Fibroblast of lung (primary cell): ENCODE results near the gene FNDC10. TPM values are rescaled to one million over a fixed set of nuclear protein-coding genes. Genes with fewer than 3 reads are reported as not detected.
A peak's percentile ranks its signal among the peaks of the same experiment; 100 is the strongest.

Experiments
- DNase-seq, 2 donors: peaks; one replicate each; pipeline versions ENCODE4 v3.0.0 to v3.0.0-alpha.2; 2010; ENCODE audit warnings: low read depth in 2 of 2
- H2AFZ ChIP-seq: 2 replicates; pipeline ENCODE4 v1.5.1; 2012; ENCODE audit warnings: low read length, control low read depth, inconsistent platforms
- H3K27ac ChIP-seq: 2 replicates; pipeline ENCODE4 v1.5.1; 2011; ENCODE audit warnings: low read length, control low read depth; ENCODE audit not compliant: insufficient read depth
- H3K27me3 ChIP-seq: 2 replicates; pipeline ENCODE4 v1.5.1; 2011; ENCODE audit warnings: mild to moderate bottlenecking, low read length; ENCODE audit not compliant: control insufficient read depth, insufficient read depth
- H3K36me3 ChIP-seq: 2 replicates; pipeline ENCODE4 v1.5.1; 2011; ENCODE audit warnings: low read length; ENCODE audit not compliant: control insufficient read depth, insufficient read depth
- H3K4me1 ChIP-seq: 2 replicates; pipeline ENCODE4 v1.5.1; 2011; ENCODE audit warnings: low read length; ENCODE audit not compliant: control insufficient read depth, insufficient read depth; ENCODE audit errors: extremely low read depth
- H3K4me2 ChIP-seq: 2 replicates; pipeline ENCODE4 v1.5.1; 2011; ENCODE audit warnings: low read length, control low read depth; ENCODE audit not compliant: insufficient read depth; ENCODE audit errors: extremely low read depth
- H3K4me3 ChIP-seq, 4 experiments: fragments of 200-600 bp in 1 of 4; sonication (generic) in 1 of 4; replicated peaks in 1 of 4; 2 replicates each; pipeline ENCODE4 v1.5.1; 2011 to 2016; ENCODE audit warnings: low read length in 4 of 4, low read depth in 3 of 4, mild to moderate bottlenecking in 3 of 4, control low read depth in 2 of 4, inconsistent platforms in 1 of 4, mixed read lengths in 1 of 4; ENCODE audit not compliant: insufficient read depth in 1 of 4; ENCODE audit errors: control extremely low read depth in 1 of 4
- H3K79me2 ChIP-seq: 2 replicates; pipeline ENCODE4 v1.5.1; 2012; ENCODE audit warnings: mild to moderate bottlenecking, low read length, inconsistent platforms; ENCODE audit not compliant: control insufficient read depth, insufficient read depth
- H3K9ac ChIP-seq: 2 replicates; pipeline ENCODE4 v1.5.1; 2011; ENCODE audit warnings: mild to moderate bottlenecking, low read length, control low read depth; ENCODE audit not compliant: insufficient read depth
- H3K9me3 ChIP-seq: 2 replicates; pipeline ENCODE4 v1.5.1; 2012; ENCODE audit warnings: low read depth, low read length; ENCODE audit not compliant: control insufficient read depth, insufficient read depth
- H4K20me1 ChIP-seq: 2 replicates; pipeline ENCODE4 v1.5.1; 2011; ENCODE audit warnings: low read length; ENCODE audit not compliant: control insufficient read depth, insufficient read depth; ENCODE audit errors: extremely low read depth
- EZH2 ChIP-seq: IDR thresholded peaks from 2 replicates; pipeline ENCODE4 v1.5.1; 2012; ENCODE audit warnings: low read length, control low read depth, mild to moderate bottlenecking; ENCODE audit errors: missing control alignments
- polyA plus RNA-seq, 2 donors: library from polyadenylated mRNA; depleted of rRNA in 1 of 2; stranded (reverse) in 1 of 2; unstranded in 1 of 2; fragments of >200 nt; gene quantifications; 2 replicates each; pipeline ENCODE4 v1.2.1, GENCODE V29; 2011 to 2012; ENCODE audit warnings: missing spikeins in 1 of 2
- total RNA-seq: library from RNA; depleted of rRNA; stranded (reverse); fragments of >200 nt; gene quantifications from 2 replicates; pipeline ENCODE4 v1.2.1, GENCODE V29; 2014
- TF ChIP-seq, protein P1 (sequence below), 2 donors: IDR thresholded peaks in 1 of 2; conservative IDR thresholded peaks in 1 of 2; 1 replicate in 1 of 2; 2 replicates in 1 of 2; pipeline ENCODE4 v1.5.1; 2011 to 2012; ENCODE audit warnings: low read length in 2 of 2, control low read depth in 1 of 2, inconsistent platforms in 1 of 2, low read depth in 1 of 2, mild to moderate bottlenecking in 1 of 2

FNDC10 gene
- total and polyA plus RNA-seq, 2 donors (not counting 1 experiment from before 2014, with no cell fraction given), result 0.50 to 2.0 TPM

DNA sequence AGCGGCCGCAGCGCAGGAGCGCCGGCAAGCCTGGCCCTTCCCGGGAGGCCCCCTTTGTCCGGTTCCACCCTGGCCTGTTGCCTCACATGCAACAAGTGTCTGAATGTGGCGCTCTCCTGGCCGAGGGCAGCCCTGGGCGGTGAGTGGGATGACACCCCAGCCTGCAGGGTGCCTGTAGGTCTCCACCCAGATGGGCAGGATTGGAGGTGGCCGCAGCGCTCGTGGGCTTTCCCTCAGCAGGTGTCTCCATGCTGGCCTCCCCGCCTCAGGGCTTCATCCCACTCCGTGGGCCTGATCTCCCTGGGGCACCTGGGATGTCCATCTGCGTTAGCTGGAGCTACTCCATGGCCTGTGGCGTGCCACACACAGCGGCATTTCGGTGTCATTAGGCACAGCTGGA is 16.9 kb upstream of the FNDC10 start:
- TF ChIP-seq, protein P1, sequence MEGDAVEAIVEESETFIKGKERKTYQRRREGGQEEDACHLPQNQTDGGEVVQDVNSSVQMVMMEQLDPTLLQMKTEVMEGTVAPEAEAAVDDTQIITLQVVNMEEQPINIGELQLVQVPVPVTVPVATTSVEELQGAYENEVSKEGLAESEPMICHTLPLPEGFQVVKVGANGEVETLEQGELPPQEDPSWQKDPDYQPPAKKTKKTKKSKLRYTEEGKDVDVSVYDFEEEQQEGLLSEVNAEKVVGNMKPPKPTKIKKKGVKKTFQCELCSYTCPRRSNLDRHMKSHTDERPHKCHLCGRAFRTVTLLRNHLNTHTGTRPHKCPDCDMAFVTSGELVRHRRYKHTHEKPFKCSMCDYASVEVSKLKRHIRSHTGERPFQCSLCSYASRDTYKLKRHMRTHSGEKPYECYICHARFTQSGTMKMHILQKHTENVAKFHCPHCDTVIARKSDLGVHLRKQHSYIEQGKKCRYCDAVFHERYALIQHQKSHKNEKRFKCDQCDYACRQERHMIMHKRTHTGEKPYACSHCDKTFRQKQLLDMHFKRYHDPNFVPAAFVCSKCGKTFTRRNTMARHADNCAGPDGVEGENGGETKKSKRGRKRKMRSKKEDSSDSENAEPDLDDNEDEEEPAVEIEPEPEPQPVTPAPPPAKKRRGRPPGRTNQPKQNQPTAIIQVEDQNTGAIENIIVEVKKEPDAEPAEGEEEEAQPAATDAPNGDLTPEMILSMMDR (conservative IDR thresholded peaks at IDR 0.05 in 1 of 2, IDR thresholded peaks at IDR 0.05 in 1 of 2; ENCODE audit: low read depth in 1 of 2, low read length in 2 of 2), result no peak
- no peak for TF ChIP-seq EZH2
- peaks cover 20% of the 10 kb centered on the region for H3K79me2 ChIP-seq
- DNase-seq, result no peak
- peak overlapping the region; percentile 88 for H3K4me2 ChIP-seq
- H4K20me1 ChIP-seq, result no peaks in the 10 kb centered on the region
- no peaks in the 10 kb centered on the region for H3K27me3 ChIP-seq
- H3K9me3 ChIP-seq, result no peaks in the 10 kb centered on the region
- H3K36me3 ChIP-seq, result peaks cover 4% of the 10 kb centered on the region
- H3K27ac ChIP-seq, result no peak overlapping the region
- peaks cover 10% of the 10 kb centered on the region for H3K4me1 ChIP-seq
- H3K9ac ChIP-seq, result no peak overlapping the region
- H2AFZ ChIP-seq, result no peak overlapping the region
- H3K4me3 ChIP-seq, result peak overlapping the region; percentile 58 to 98 (median 87)

DNA sequence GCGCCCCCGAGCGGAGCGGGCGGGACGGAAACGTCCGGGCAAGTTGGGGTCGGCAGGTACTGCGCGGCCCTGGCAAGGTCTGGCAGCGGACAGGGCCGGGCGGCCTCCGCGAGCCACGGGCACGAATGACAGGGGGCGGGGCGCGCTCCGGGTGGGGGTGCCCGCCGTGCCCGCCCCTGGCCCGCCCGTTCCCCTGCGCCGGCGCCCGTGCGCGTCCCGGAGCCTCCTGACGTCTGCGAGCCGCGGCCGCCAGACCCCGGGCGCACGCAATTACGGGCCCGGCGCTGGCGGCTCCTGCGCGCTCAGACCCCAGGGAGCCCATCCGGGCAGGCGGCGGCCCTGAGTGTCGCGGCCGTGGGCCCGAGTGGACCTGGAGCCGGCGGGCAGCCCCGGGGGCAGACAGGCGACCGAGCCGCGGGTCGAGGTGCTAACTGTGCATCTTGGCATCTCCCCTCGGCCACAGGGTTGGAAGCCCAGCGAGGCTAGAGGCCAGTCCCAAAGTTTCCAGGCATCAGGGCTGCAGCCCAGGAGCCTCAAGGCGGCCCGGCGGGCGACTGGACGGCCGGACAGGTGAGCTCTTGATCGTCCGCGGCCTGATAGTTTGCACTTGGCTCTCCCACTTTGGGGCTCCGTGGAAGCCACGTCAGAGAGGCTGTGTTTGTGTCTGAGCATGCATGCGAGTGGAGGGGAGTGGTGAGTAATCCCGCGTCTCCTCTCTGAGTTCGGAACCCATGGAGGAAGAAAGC is 16.3 kb upstream of the FNDC10 start:
- H3K4me1 ChIP-seq, result peaks cover 10% of the 10 kb centered on the region
- H2AFZ ChIP-seq, result peak overlapping the region; percentile 55
- no peak for TF ChIP-seq EZH2
- TF ChIP-seq, protein P1 (conservative IDR thresholded peaks at IDR 0.05 in 1 of 2, IDR thresholded peaks at IDR 0.05 in 1 of 2; ENCODE audit: low read depth in 1 of 2, low read length in 2 of 2), result no peak
- no peaks in the 10 kb centered on the region for H3K9me3 ChIP-seq
- peak in 1 of 2 donors; percentile 37 for DNase-seq
- peak overlapping the region; percentile 88 for H3K4me2 ChIP-seq
- H3K4me3 ChIP-seq, result peak overlapping the region; percentile 58 to 98 (median 87)
- no peaks in the 10 kb centered on the region for H4K20me1 ChIP-seq
- peak overlapping the region; percentile 100 for H3K27ac ChIP-seq
- no peaks in the 10 kb centered on the region for H3K27me3 ChIP-seq
- H3K9ac ChIP-seq, result peak overlapping the region; percentile 100
- H3K36me3 ChIP-seq, result peaks cover 4% of the 10 kb centered on the region
- peaks cover 20% of the 10 kb centered on the region for H3K79me2 ChIP-seq

DNA sequence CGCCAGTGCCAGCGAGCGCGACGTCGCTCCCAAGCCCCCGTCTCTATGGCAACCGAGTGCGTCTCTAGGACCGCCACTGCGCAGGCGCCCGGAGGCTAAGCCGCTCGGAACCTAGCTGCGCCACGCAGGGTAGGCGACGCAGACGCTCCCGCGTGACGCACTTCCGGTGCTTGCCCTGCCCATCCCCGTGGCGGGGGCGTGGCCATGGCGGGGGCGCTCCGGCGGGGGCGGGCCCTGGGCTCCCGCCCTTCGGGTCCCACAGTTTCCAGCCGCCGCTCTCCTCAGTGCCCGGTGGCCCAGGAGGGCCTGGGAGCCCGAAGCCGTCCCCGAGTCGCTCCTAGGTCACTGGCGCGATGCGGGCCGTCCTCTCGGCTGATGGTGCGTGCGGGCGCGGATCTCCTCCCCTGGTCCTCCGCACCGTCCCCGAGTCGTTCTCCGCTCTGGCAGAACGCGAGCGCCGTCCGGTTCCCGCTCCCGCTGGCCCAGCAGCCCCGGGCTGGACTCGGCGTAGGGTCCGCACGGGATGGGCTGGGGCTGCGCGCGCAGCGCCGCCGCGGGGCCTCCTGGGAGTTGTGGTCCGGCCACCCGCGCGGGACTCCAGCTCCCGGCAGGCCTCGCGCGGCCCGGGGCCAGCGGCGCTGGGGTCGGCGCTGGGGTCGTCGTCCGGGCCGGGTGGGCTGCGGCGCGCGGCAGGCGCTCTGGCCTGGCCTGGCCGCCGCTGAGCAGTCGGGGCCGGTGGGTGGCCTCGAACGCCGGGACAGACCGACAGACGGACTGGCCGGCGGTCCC is 15.5 kb upstream of the FNDC10 start, which contains the start of gene MIB2:
TSS of gene MIB2 (plus strand) at position 245 of the 789 bp plus-strand sequence. CDS start 7,953 bp downstream, outside the sequence.
- peak within 1 kb of the TSS; percentile 73 to 98 (median 87) for H3K4me3 ChIP-seq
- TF ChIP-seq, protein P1 (conservative IDR thresholded peaks at IDR 0.05 in 1 of 2, IDR thresholded peaks at IDR 0.05 in 1 of 2; ENCODE audit: low read depth in 1 of 2, low read length in 2 of 2), result no peak
- no peak for TF ChIP-seq EZH2
- peak within 1 kb of the TSS; percentile 55 for H2AFZ ChIP-seq
- peak within 1 kb of the TSS; percentile 92 for H3K4me2 ChIP-seq
- DNase-seq, result peak; percentile 90 to 94
- H3K27ac ChIP-seq, result peak within 1 kb of the TSS; percentile 100
- no peaks in the 10 kb centered on the region for H3K27me3 ChIP-seq
- H3K9me3 ChIP-seq, result no peaks in the 10 kb centered on the region
- H4K20me1 ChIP-seq, result no peaks in the 10 kb centered on the region
- H3K36me3 ChIP-seq, result peaks cover 4% of the 10 kb centered on the region
- H3K9ac ChIP-seq, result peak within 1 kb of the TSS; percentile 100
- peaks cover 10% of the 10 kb centered on the region for H3K4me1 ChIP-seq
- H3K79me2 ChIP-seq, result peaks cover 20% of the 10 kb centered on the region
